ENCODE measurements around the gene HDAC4. TPM values are rescaled to one million over a fixed set of nuclear protein-coding genes. Genes with fewer than 3 reads are reported as not detected.

HDAC4 gene
- total and polyA plus RNA-seq, 3 donors from 2014 or later: 29.0 to 67.5 (median 58.7) TPM

DNA sequence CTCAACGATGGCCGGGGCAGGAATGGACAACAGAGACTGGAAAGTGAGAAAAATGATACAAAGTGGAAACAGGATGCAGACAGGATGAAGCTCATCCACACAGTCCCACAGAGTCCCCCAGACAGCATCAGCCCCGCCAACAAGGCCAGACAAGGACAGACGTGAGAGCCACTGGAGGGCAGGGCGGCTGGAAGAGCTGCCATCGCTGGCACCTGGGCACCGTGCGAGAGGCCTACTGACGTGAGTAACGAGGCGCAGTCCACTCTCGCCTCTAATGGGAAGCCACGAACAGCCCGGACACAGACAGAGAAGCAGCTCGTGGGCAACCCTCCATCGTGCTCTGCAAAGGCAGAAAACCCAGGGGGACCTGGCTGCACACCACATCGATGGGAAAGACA, 17.1 kb downstream of the HDAC4 start:
- no peak for TF ChIP-seq POLR2A (IDR thresholded peaks at IDR 0.05)
- TF ChIP-seq, protein P1, sequence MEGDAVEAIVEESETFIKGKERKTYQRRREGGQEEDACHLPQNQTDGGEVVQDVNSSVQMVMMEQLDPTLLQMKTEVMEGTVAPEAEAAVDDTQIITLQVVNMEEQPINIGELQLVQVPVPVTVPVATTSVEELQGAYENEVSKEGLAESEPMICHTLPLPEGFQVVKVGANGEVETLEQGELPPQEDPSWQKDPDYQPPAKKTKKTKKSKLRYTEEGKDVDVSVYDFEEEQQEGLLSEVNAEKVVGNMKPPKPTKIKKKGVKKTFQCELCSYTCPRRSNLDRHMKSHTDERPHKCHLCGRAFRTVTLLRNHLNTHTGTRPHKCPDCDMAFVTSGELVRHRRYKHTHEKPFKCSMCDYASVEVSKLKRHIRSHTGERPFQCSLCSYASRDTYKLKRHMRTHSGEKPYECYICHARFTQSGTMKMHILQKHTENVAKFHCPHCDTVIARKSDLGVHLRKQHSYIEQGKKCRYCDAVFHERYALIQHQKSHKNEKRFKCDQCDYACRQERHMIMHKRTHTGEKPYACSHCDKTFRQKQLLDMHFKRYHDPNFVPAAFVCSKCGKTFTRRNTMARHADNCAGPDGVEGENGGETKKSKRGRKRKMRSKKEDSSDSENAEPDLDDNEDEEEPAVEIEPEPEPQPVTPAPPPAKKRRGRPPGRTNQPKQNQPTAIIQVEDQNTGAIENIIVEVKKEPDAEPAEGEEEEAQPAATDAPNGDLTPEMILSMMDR (IDR thresholded peaks at IDR 0.05): no peak
- Histone ChIP-seq H3K27ac (no peak overlapping the region), H3K4me1 (no peaks in the 10 kb centered on the region), H3K9me3 (no peaks in the 10 kb centered on the region), H3K27me3 (no peaks in the 10 kb centered on the region), H3K4me3 (no peak overlapping the region), H3K36me3 (ENCODE audit: low read depth, missing control alignments) (no peaks in the 10 kb centered on the region)
- intact Hi-C loops (cut with DNase I; ENCODE audit: low total_unique reads): no loop called here
- WGBS, 2 donors: 83 to 95% methylated on average over 15 to 17 of the region's 17 CpGs
- DNase-seq: no peak

DNA sequence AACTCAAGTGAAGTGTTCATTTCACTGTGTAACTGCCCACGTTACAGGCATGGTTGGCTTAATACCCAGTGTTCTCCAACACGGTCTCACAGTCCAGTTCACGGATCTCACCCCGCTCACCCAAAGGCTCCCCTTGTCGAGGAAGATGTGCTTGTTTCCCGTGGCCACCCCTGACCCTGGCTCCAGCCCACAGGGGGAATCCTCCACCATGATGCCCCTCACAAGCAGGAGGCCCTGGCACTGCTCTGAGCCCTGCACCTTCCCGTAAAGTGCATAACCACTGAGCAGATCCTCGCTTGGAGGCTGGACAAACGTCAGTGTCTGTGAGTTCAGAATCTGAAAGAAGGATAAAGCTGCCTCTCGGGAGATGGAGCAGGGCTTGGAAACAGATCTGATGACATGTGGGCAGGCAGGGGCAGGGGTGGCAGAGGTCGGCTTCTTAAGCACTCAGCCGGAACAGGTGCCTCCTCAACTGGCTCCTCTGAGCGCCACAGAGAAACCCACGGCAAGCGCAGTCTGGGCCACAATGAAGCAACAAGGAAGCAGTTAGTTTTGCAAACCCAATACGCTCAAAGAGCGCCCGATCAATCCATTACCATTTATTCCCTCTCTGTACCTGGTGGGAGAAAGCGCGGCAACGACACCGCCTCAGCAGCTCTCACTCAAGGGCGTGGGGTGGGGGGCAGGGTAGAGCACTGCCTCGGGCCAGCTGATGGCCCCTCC, 17.6 kb downstream of the HDAC4 start:
- no peak for DNase-seq
- Histone ChIP-seq H3K4me3 (no peak overlapping the region), H3K27ac (no peak overlapping the region), H3K4me1 (no peaks in the 10 kb centered on the region), H3K9me3 (no peaks in the 10 kb centered on the region), H3K27me3 (no peaks in the 10 kb centered on the region), H3K36me3 (ENCODE audit: low read depth, missing control alignments) (no peaks in the 10 kb centered on the region)
- 94 to 95% methylated on average over 18 to 24 of the region's 24 CpGs for WGBS, 2 donors
- intact Hi-C loops (cut with DNase I; ENCODE audit: low total_unique reads): no loop called here
- no peak for TF ChIP-seq POLR2A (IDR thresholded peaks at IDR 0.05)
- TF ChIP-seq, protein P1 (IDR thresholded peaks at IDR 0.05): no peak

DNA sequence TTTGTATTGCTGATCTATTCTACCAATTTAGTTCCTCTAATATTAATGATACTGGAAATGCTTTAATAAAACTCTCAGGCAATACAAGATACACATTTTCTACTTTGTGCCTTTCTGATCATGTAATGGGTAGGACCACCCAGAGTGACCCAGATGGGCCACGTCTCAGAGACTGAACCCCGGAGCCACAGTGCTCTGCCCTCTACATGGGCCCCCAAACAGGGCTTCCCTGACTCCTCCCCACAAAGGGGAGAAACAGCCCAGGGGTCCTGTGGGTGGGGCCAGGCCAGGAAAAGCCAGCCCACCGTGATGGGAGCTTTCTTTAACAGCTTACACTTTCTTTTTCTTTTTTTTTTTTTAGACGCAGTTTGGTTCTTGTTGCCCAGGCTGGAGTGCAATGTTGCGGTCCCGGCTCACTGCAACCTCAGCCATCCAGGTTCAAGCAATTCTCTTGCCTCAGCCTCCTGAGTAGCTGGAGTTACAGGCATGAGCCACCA, 18.4 kb downstream of the HDAC4 start:
- no peak overlapping the region for H3K4me3 ChIP-seq
- DNase-seq: no peak
- H3K27ac ChIP-seq: no peak overlapping the region
- H3K36me3 ChIP-seq (ENCODE audit: low read depth, missing control alignments): no peaks in the 10 kb centered on the region
- intact Hi-C loops (cut with DNase I; ENCODE audit: low total_unique reads): no loop called here
- H3K9me3 ChIP-seq: no peaks in the 10 kb centered on the region
- TF ChIP-seq POLR2A (IDR thresholded peaks at IDR 0.05): no peak
- TF ChIP-seq, protein P1 (IDR thresholded peaks at IDR 0.05): no peak
- H3K4me1 ChIP-seq: no peaks in the 10 kb centered on the region
- H3K27me3 ChIP-seq: no peaks in the 10 kb centered on the region
- WGBS, 2 donors: 78 to 83% methylated on average over 6 of the region's 6 CpGs

DNA sequence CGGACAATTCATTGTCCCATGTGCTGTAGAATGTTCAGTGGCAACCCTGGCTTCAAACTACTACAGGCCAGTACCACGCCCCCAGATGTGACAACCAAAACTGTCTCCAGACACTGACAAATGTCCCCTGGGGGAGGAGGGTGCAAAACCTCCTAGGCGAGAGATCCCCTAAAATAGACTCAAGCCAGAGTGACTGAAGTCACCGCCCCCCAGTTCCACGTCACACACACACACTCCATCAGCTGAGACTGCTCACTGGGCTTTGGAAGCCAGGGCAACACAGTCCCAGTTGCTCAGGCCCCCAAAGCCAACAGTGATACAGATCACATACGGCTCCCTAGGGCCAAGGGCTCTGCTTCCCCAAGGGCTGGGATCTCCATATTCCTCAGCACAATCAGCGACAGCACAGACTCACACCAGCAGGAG, 19.1 kb downstream of the HDAC4 start:
- no peak for DNase-seq
- no peak overlapping the region for H3K4me3 ChIP-seq
- TF ChIP-seq POLR2A (IDR thresholded peaks at IDR 0.05): no peak
- TF ChIP-seq, protein P1 (IDR thresholded peaks at IDR 0.05): no peak
- no peaks in the 10 kb centered on the region for H3K36me3 ChIP-seq (ENCODE audit: low read depth, missing control alignments)
- H3K27ac ChIP-seq: no peak overlapping the region
- H3K27me3 ChIP-seq: no peaks in the 10 kb centered on the region
- 87 to 92% methylated on average over 3 to 7 of the region's 7 CpGs for WGBS, 2 donors
- no peaks in the 10 kb centered on the region for H3K4me1 ChIP-seq
- H3K9me3 ChIP-seq: no peaks in the 10 kb centered on the region
- intact Hi-C loops (cut with DNase I; ENCODE audit: low total_unique reads): no loop called here

Data from testis (tissue), 3 donors.